ENCODE data around the gene GDF7. TPM values are rescaled to one million over a fixed set of nuclear protein-coding genes. Genes with fewer than 3 reads are reported as not detected.

The GDF7 gene
- total and polyA plus RNA-seq, 2 of the 8 experiments (the other 6 are each of a cell fraction or from before 2014, with no cell fraction given), result 0.04 to 0.06 TPM

DNA sequence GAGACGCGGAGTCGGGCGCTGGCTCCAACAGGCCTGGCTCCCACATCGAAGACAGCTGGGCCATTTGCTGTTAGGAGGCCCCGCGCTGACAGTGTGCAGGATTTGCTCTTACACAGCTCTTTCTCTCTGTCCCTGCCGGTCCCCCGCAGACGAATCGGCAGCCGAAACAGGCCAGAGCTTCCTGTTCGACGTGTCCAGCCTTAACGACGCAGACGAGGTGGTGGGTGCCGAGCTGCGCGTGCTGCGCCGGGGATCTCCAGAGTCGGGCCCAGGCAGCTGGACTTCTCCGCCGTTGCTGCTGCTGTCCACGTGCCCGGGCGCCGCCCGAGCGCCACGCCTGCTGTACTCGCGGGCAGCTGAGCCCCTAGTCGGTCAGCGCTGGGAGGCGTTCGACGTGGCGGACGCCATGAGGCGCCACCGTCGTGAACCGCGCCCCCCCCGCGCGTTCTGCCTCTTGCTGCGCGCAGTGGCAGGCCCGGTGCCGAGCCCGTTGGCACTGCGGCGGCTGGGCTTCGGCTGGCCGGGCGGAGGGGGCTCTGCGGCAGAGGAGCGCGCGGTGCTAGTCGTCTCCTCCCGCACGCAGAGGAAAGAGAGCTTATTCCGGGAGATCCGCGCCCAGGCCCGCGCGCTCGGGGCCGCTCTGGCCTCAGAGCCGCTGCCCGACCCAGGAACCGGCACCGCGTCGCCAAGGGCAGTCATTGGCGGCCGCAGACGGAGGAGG, 3.5 kb downstream of the GDF7 start:
- no peak overlapping the region for H2BK15ac ChIP-seq (ENCODE audit: low read length)
- CTCF ChIA-PET (ENCODE audit: partially characterized antibody), result interaction anchor here (0.6 to 2.2 kb wide), 10 partner anchors 8 to 357 kb away, joined by 3 to 17 read pairs (median 4); no protein-coding TSS in a partner anchor
- DNase-seq (ENCODE audit: low read depth in 1 of 2, low spot score in 2 of 2) (peak in 1 of 2 experiments; percentile 68), FAIRE-seq (no peak)
- no peak overlapping the region for H2BK12ac ChIP-seq (ENCODE audit: low read depth, low read length)
- TF ChIP-seq RFX5 (IDR thresholded peaks at IDR 0.05; ENCODE audit: borderline replicate concordance, low read depth, low read length), result no peak
- TF ChIP-seq CHD1 (IDR thresholded peaks at IDR 0.05; ENCODE audit: low read depth, low read length), result no peak
- no peak for TF ChIP-seq MAFK (IDR thresholded peaks at IDR 0.05; ENCODE audit: low read depth, low read length)
- 0 out of 2 replicates have a peak, but pooled peaks have one; percentile 21 for TF ChIP-seq RBBP5 (IDR thresholded peaks at IDR 0.05; ENCODE audit: borderline replicate concordance, low read depth, low read length)
- TF ChIP-seq, protein P1, sequence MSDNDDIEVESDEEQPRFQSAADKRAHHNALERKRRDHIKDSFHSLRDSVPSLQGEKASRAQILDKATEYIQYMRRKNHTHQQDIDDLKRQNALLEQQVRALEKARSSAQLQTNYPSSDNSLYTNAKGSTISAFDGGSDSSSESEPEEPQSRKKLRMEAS (IDR thresholded peaks at IDR 0.05), result peak; percentile 66
- TF ChIP-seq, protein P2, sequence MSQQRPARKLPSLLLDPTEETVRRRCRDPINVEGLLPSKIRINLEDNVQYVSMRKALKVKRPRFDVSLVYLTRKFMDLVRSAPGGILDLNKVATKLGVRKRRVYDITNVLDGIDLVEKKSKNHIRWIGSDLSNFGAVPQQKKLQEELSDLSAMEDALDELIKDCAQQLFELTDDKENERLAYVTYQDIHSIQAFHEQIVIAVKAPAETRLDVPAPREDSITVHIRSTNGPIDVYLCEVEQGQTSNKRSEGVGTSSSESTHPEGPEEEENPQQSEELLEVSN (IDR thresholded peaks at IDR 0.05), result peak; percentile 59; the same call in 1 of the 2 replicates
- TF ChIP-seq SUZ12 (IDR thresholded peaks at IDR 0.05; ENCODE audit: low read length), result peak; percentile 85
- TF ChIP-seq EZH2 (IDR thresholded peaks at IDR 0.05; ENCODE audit: low read depth, low read length, severe bottlenecking), result peak; percentile 82
- H2BK20ac ChIP-seq (ENCODE audit: low read length), result no peak overlapping the region
- H2AK5ac ChIP-seq (ENCODE audit: low read depth, low read length), result no peak overlapping the region
- peaks cover 0 to 6% of the 10 kb centered on the region in 2 experiments for H4K20me1 ChIP-seq (replicated peaks in 1 of 2; ENCODE audit: control insufficient read depth in 1 of 2, insufficient read depth in 2 of 2, low read length in 2 of 2)
- H3K23ac ChIP-seq (ENCODE audit: insufficient read length), result no peak overlapping the region
- 32% methylated on average over 56 of the region's 83 CpGs; no CpG with 5 or more reads in 1 of the 2 experiments for WGBS, 2 experiments (ENCODE audit: extremely low coverage in 1 of 2, insufficient coverage in 1 of 2, insufficient read length in 1 of 2, insufficient replicate concordance in 2 of 2, low coverage in 1 of 2, low lambda C conversion rate in 2 of 2, missing lambda C conversion rate in 1 of 2)
- peaks cover 0 to 5% (median 0%) of the 10 kb centered on the region in 4 experiments; a peak in 1 of 8 replicates for H3K36me3 ChIP-seq (ENCODE audit: control insufficient read depth in 2 of 4, insufficient read depth in 4 of 4, low read length in 3 of 4)
- no peak overlapping the region for H2BK120ac ChIP-seq (replicated peaks; ENCODE audit: low read depth, low read length)
- H3K27me3 ChIP-seq (replicated peaks in 1 of 4; ENCODE audit: control insufficient read depth in 3 of 4, extremely low read depth in 1 of 4, insufficient read depth in 3 of 4, low read length in 3 of 4), result peaks cover 58 to 92% (median 82%) of the 10 kb centered on the region in 4 experiments
- H3K56ac ChIP-seq (replicated peaks; ENCODE audit: insufficient read length, low read depth, low read length), result no peak overlapping the region
- H4K8ac ChIP-seq (ENCODE audit: extremely low read depth, insufficient read depth, low read length), result peak overlapping the region; percentile 70; the same call in 1 of the 2 replicates
- no peak overlapping the region for H3K9ac ChIP-seq (replicated peaks in 1 of 4; ENCODE audit: extremely low read depth in 1 of 4, low read depth in 3 of 4, low read length in 3 of 4)
- no peak overlapping the region for H4K91ac ChIP-seq (replicated peaks; ENCODE audit: insufficient read length, low read length)
- H3K79me1 ChIP-seq (ENCODE audit: low read depth, low read length), result no peaks in the 10 kb centered on the region
- no peaks in the 10 kb centered on the region for H3K79me2 ChIP-seq (ENCODE audit: control insufficient read depth in 1 of 2, insufficient read depth in 2 of 2, low read length in 2 of 2)
- peaks cover 16% of the 10 kb centered on the region; the same call in 1 of the 2 replicates for H3K23me2 ChIP-seq (ENCODE audit: low read depth, low read length)
- POLR2A ChIA-PET (ENCODE audit: partially characterized antibody), result interaction anchor here (0.6 to 1.5 kb wide), 4 partner anchors 54 to 1529 kb away, joined by 3 to 4 read pairs (median 4); partner anchors contain the start of gene RHOB
- no peak overlapping the region for H3K18ac ChIP-seq (ENCODE audit: extremely low read depth, low read length)
- peak overlapping the region in 1 of 4 experiments; percentile 9; a peak in 1 of 8 replicates for H3K4me3 ChIP-seq (ENCODE audit: extremely low read depth in 1 of 4, insufficient read depth in 2 of 4, low read depth in 3 of 4, low read length in 4 of 4)
- H3K9me3 ChIP-seq (ENCODE audit: insufficient read depth in 2 of 2, low read depth in 1 of 2, low read length in 1 of 2), result no peaks in the 10 kb centered on the region; a peak in 1 of 4 replicates
- no peak overlapping the region for H3K27ac ChIP-seq (ENCODE audit: low read depth, low read length)
- H4K5ac ChIP-seq (ENCODE audit: insufficient read length, low read depth, low read length), result no peak overlapping the region
- H3K4ac ChIP-seq (replicated peaks; ENCODE audit: insufficient read length, low read depth, low read length), result no peak overlapping the region
- H2AFZ ChIP-seq (ENCODE audit: low read length), result no peak overlapping the region
- no peak overlapping the region for H2BK5ac ChIP-seq (ENCODE audit: low read depth, low read length)
- peaks cover 9 to 42% (median 20%) of the 10 kb centered on the region in 4 experiments for H3K4me1 ChIP-seq (replicated peaks in 1 of 4; ENCODE audit: control insufficient read depth in 3 of 4, insufficient read depth in 4 of 4, low read length in 3 of 4)
- no peak overlapping the region for H3K14ac ChIP-seq (ENCODE audit: insufficient read length)
- peak overlapping the region; percentile 43 to 76 for H3K4me2 ChIP-seq (ENCODE audit: insufficient read depth in 1 of 2, low read depth in 2 of 2, low read length in 2 of 2)

Measured in H1 (cell line).